OCI-LY7 (cell line): Measurements from ENCODE around the gene TPM1. TPM values are rescaled to one million over a fixed set of nuclear protein-coding genes. Genes with fewer than 3 reads are reported as not detected.

Experiments
- BruUV-seq: library from RNA; stranded (reverse); fragments of 400-500 nt; replicated peaks from 2 replicates; lab custom pipeline; 2021; lab: Mats Ljungman, UMichigan
- CTCF ChIA-PET: fragments of 300-600 bp; sonication (Branson Sonifier 250); formaldehyde crosslinking; loops from one replicate; lab custom pipeline; 2022; ENCODE audit warnings: antibody characterized with exemption; ENCODE audit not compliant: unreplicated experiment; lab: Charles Lee
- POLR2A ChIA-PET: fragments of 300-600 bp; sonication (Branson Sonifier 250); formaldehyde crosslinking; loops from one replicate; lab custom pipeline; 2022; ENCODE audit warnings: antibody characterized with exemption; lab: Charles Lee
- DNase-seq: peaks from one replicate; pipeline ENCODE4 v3.0.0-alpha.2; 2015; ENCODE audit warnings: low spot score
- H2AFZ ChIP-seq: fragments of 200-600 bp; sonication (generic), shearing (Covaris generic); 2 replicates; pipeline ENCODE4 v1.6.1; 2014; ENCODE audit warnings: mild to moderate bottlenecking, antibody characterized with exemption, low read length, moderate library complexity
- H3K27ac ChIP-seq: fragments of 200-600 bp; sonication (generic); 2 replicates; pipeline ENCODE4 v1.5.1; 2014; ENCODE audit warnings: mixed run types, low read depth, mild to moderate bottlenecking, moderate library complexity, low read length, inconsistent platforms; ENCODE audit not compliant: poor library complexity, severe bottlenecking
- H3K36me3 ChIP-seq: fragments of 200-600 bp; sonication (generic); 2 replicates; pipeline ENCODE4 v1.6.1; 2014; ENCODE audit warnings: mild to moderate bottlenecking, antibody characterized with exemption, low read length, moderate library complexity, mixed read lengths; ENCODE audit not compliant: insufficient read depth
- H3K4me1 ChIP-seq: fragments of 200-600 bp; sonication (generic); 2 replicates; pipeline ENCODE4 v1.5.1; 2014; ENCODE audit warnings: mild to moderate bottlenecking, low read length; ENCODE audit not compliant: insufficient read depth, poor library complexity, severe bottlenecking
- H3K4me2 ChIP-seq: fragments of 200-600 bp; sonication (generic); 2 replicates; pipeline ENCODE4 v1.6.1; 2014; ENCODE audit warnings: mild to moderate bottlenecking, low read length
- H3K4me3 ChIP-seq: fragments of 200-600 bp; sonication (generic); 2 replicates; pipeline ENCODE4 v1.5.1; 2014; ENCODE audit warnings: mild to moderate bottlenecking, low read depth, low read length; ENCODE audit not compliant: poor library complexity, severe bottlenecking
- H3K79me2 ChIP-seq: fragments of 200-600 bp; sonication (generic); 2 replicates; pipeline ENCODE4 v1.6.1; 2016; ENCODE audit warnings: low read depth, mild to moderate bottlenecking, low read length, moderate library complexity, mixed read lengths; ENCODE audit not compliant: insufficient read depth
- H3K9me2 ChIP-seq: fragments of 200-600 bp; sonication (generic); 2 replicates; pipeline ENCODE4 v1.6.1; 2016; ENCODE audit warnings: mild to moderate bottlenecking, low read length, mixed read lengths; ENCODE audit not compliant: insufficient read depth
- H3K9me3 ChIP-seq: fragments of 200-600 bp; sonication (generic); 2 replicates; pipeline ENCODE4 v1.6.1; 2014; ENCODE audit warnings: mild to moderate bottlenecking, mixed run types, low read length, mixed read lengths
- H4K20me1 ChIP-seq: fragments of 200-600 bp; sonication (generic); 2 replicates; pipeline ENCODE4 v1.6.1; 2014; ENCODE audit warnings: mild to moderate bottlenecking, antibody characterized with exemption, low read length, moderate library complexity, mixed read lengths; ENCODE audit not compliant: insufficient read depth
- CTCF ChIP-seq: fragments of 200-600 bp; sonication (generic); conservative IDR thresholded peaks from 2 replicates; pipeline ENCODE4 v1.5.1; 2014; ENCODE audit warnings: mild to moderate bottlenecking, antibody characterized with exemption, low read length, moderate library complexity, mixed read lengths
- EZH2phosphoT487 ChIP-seq: fragments of 200-600 bp; sonication (generic); IDR thresholded peaks from 2 replicates; pipeline ENCODE4 v1.6.1; 2018; ENCODE audit warnings: low read depth, borderline replicate concordance, mild to moderate bottlenecking, mixed run types, antibody characterized with exemption, low read length, moderate library complexity, mixed read lengths
- intact Hi-C: fragments of 100-400 bp; cut with micrococcal nuclease; formaldehyde crosslinking; loops from one replicate; pipeline ENCODE4 v1.10.0; 2022; ENCODE audit not compliant: unreplicated experiment
- total RNA-seq, 2 experiments: library from RNA; depleted of rRNA in 1 of 2; stranded (reverse); fragments of >200 nt in 1 of 2; shearing (Covaris generic) in 1 of 2; gene quantifications; 2 replicates each; pipeline ENCODE4 v1.2.3, GENCODE V29; 2014 to 2022

The TPM1 gene
- total RNA-seq, 2 experiments from 2014 or later: 19.3 to 19.9 TPM

DNA sequence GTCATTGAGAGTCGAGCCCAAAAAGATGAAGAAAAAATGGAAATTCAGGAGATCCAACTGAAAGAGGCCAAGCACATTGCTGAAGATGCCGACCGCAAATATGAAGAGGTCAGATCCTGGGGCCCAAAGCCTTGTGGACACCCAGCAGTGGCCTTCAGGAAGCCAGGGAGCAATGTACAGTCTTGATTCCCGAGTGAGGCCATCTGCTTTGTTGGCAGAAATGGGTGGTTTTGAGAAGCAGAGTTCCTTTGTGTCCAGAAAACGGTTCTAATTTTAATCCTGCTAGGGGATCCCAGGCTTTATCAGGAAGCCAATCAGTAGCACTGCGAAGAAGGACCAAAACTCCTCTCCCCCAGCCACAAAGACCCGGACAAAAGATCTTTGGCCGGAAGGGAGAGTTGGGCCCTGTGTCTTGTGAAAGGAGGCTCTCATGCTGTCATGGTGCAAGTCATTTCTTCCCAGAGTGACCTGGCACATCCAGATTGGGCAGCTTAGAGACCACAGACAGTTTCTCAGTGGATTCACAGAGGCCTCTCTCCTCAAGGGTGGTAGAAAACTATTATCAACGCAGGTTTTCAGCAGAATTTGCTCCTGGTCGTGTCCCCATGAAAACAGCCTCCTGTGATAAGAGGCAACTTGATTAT, 17.1 kb downstream of the TPM1 start:
- ChIA-PET POLR2A (interaction anchor here (1.3 kb wide), 1 partner anchor 14 kb away, joined by 3 read pairs; no protein-coding TSS in a partner anchor), CTCF (interaction anchor here (0.7 kb wide), 1 partner anchor 12 kb away, joined by 3 read pairs; no protein-coding TSS in a partner anchor)
- Histone ChIP-seq H3K79me2 (no peaks in the 10 kb centered on the region), H3K9me3 (no peaks in the 10 kb centered on the region), H3K27ac (no peak overlapping the region), H2AFZ (no peak overlapping the region), H3K4me3 (no peak overlapping the region), H3K9me2 (no peaks in the 10 kb centered on the region), H3K4me1 (no peaks in the 10 kb centered on the region), H3K36me3 (0 out of 2 replicates have a peak, but pooled peaks cover 7% of the 10 kb centered on the region), H4K20me1 (no peaks in the 10 kb centered on the region), H3K4me2 (no peak overlapping the region)
- no TSS peak for BruUV-seq
- intact Hi-C loops: no loop called here
- DNase-seq: no peak
- TF ChIP-seq EZH2phosphoT487 (no peak), CTCF (no peak)

- TF ChIP-seq CTCF (no peak), EZH2phosphoT487 (no peak)
- Histone ChIP-seq H4K20me1 (no peaks in the 10 kb centered on the region), H2AFZ (no peak overlapping the region), H3K79me2 (no peaks in the 10 kb centered on the region), H3K27ac (no peak overlapping the region), H3K4me3 (no peak overlapping the region), H3K9me2 (no peaks in the 10 kb centered on the region), H3K9me3 (no peaks in the 10 kb centered on the region), H3K4me2 (no peak overlapping the region), H3K36me3 (0 out of 2 replicates have a peak, but pooled peaks cover 7% of the 10 kb centered on the region), H3K4me1 (no peaks in the 10 kb centered on the region)
- intact Hi-C loops: no loop called here
- no TSS peak for BruUV-seq
- DNase-seq: no peak
- CTCF ChIA-PET: no interaction called here
- POLR2A ChIA-PET: no interaction called here
Measured at GRCh38 chr15:63060699-63061098, 18.2 kb downstream of the TPM1 start.

DNA sequence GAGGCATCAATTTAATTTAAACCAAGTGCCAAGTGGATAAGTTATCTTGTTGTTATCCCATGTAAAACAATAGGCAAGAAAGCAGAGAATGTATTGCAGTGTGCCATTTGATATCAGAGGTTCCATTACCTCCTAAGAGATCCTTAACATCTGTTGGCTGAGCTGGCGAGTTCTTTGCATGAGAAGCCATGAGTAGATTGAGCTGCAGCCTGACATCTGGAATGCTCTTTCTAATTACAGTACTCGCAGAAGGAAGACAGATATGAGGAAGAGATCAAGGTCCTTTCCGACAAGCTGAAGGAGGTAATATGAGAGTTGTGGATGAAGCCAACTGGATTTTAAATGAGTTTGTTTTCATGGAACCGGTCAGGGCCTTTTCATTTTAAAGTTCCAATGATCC, 19.4 kb downstream of the TPM1 start:
- no TSS peak for BruUV-seq
- TF ChIP-seq EZH2phosphoT487 (no peak), CTCF (no peak)

More for the DNA sequence above, 19.4 kb downstream of the TPM1 start:
- Histone ChIP-seq H3K4me1 (no peaks in the 10 kb centered on the region), H3K4me2 (no peak overlapping the region), H3K4me3 (no peak overlapping the region), H2AFZ (no peak overlapping the region), H3K9me2 (no peaks in the 10 kb centered on the region), H3K36me3 (0 out of 2 replicates have a peak, but pooled peaks cover 7% of the 10 kb centered on the region), H3K9me3 (no peaks in the 10 kb centered on the region), H3K27ac (no peak overlapping the region), H4K20me1 (no peaks in the 10 kb centered on the region), H3K79me2 (no peaks in the 10 kb centered on the region)
- ChIA-PET CTCF (no interaction called here), POLR2A (no interaction called here)
- no peak for DNase-seq
- intact Hi-C loops: no loop called here
